ENCODE results near the gene MYO10.
A peak's percentile ranks its signal among the peaks of the same experiment; 100 is the strongest.

Gene MYO10

DNA sequence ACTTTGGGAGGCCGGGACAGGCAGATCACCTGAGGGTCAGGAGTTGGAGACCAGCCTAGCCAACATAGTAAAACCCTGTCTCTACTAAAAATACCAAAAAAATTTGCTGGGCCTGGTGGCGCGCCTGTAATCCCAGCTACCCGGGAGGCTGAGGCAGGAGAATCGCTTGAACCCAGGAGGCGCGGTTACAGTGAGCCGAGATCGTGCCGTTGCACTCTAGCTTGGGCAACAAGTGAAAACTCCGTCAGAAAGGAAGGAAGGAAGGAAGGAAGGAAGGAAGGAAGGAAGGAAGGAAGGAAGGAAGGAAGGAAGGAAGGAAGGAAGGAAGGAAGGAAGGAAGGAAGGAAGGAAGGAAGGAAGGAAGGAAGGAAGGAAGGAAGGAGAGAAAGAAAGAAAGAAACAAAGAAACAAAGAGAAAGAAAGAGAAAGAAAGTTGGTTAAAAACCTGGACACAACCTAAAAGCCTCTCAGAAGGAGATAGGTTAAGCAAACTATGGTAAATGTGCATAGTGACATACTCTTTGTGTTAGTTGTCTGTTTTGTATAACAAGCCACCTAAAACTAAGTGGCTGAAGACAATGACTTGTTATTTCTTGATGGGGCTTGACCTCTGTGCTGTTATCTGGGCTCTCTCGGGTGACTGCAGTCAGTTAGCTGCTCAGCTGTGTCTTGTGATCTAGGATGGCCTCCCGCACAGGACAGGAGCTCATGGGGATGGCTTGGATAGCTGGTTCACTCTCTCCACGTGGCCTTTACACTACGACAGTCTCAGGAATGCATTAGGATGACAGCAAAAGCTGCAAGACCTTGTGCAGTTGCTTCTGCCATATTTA, 8.0 kb upstream of the MYO10 start:
- TF ChIP-seq, protein P1, sequence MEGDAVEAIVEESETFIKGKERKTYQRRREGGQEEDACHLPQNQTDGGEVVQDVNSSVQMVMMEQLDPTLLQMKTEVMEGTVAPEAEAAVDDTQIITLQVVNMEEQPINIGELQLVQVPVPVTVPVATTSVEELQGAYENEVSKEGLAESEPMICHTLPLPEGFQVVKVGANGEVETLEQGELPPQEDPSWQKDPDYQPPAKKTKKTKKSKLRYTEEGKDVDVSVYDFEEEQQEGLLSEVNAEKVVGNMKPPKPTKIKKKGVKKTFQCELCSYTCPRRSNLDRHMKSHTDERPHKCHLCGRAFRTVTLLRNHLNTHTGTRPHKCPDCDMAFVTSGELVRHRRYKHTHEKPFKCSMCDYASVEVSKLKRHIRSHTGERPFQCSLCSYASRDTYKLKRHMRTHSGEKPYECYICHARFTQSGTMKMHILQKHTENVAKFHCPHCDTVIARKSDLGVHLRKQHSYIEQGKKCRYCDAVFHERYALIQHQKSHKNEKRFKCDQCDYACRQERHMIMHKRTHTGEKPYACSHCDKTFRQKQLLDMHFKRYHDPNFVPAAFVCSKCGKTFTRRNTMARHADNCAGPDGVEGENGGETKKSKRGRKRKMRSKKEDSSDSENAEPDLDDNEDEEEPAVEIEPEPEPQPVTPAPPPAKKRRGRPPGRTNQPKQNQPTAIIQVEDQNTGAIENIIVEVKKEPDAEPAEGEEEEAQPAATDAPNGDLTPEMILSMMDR (conservative IDR thresholded peaks at IDR 0.05), result no peak
- no peak for TF ChIP-seq ZFX (IDR thresholded peaks at IDR 0.05)
- no peak overlapping the region for H3K27ac ChIP-seq

DNA sequence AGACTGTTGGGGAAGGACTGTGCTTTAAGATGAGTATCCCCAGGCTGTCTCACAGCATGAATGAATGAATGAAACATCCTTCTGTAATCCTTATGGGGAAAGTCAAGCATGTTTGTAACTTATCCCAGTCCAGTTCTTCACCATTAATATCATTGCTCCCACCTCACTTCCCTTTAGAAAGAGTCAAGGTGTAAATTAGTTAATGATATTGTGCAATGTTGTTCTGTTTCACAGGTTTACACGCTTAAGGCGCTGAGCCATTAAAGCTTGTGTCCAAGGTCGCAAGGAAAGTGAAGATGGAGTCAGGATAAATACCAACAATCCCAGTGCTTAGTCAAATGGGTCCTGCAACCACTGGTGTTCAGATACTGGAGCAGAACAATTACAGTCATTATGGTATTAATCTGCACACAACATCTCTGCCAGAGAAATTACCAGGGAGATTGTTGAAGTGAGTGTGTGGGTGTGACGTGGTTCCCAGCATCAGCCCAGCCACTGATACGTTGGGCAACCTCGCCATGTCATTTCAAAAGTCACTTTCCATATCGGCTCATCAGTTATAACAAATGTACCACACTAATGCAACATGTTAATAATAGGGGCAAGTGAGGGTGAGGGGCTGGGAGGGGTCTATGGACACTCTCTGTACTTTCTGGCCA, 1.5 kb upstream of the MYO10 start:
- TF ChIP-seq, protein P1 (conservative IDR thresholded peaks at IDR 0.05), result no peak
- no peak for TF ChIP-seq ZFX (IDR thresholded peaks at IDR 0.05)
- H3K27ac ChIP-seq, result peak overlapping the region; percentile 96

DNA sequence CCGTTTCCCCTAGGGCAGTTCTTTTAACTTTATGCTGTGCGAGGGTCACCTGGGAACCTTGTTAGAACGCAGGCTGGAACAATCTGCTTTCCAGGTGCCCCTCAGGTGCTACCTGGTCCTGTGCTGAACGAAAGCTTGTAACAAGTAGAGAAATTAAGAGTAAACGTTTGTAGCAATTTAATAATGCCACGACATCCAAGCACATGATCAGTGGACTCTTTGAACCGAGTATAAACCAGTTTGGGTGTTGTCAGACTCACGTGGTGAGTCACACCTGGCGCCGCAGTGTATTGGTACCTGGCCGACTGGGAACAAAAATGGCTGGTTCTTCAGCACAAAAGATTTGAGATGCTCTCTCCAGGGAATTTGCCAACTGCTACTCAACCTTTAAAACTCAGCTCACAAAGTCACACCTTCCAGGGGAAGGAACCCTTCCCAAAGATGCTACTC, 926 bp upstream of the MYO10 start:
- TF ChIP-seq, protein P1 (conservative IDR thresholded peaks at IDR 0.05), result no peak
- no peak for TF ChIP-seq ZFX (IDR thresholded peaks at IDR 0.05)
- H3K27ac ChIP-seq, result peak overlapping the region; percentile 96

DNA sequence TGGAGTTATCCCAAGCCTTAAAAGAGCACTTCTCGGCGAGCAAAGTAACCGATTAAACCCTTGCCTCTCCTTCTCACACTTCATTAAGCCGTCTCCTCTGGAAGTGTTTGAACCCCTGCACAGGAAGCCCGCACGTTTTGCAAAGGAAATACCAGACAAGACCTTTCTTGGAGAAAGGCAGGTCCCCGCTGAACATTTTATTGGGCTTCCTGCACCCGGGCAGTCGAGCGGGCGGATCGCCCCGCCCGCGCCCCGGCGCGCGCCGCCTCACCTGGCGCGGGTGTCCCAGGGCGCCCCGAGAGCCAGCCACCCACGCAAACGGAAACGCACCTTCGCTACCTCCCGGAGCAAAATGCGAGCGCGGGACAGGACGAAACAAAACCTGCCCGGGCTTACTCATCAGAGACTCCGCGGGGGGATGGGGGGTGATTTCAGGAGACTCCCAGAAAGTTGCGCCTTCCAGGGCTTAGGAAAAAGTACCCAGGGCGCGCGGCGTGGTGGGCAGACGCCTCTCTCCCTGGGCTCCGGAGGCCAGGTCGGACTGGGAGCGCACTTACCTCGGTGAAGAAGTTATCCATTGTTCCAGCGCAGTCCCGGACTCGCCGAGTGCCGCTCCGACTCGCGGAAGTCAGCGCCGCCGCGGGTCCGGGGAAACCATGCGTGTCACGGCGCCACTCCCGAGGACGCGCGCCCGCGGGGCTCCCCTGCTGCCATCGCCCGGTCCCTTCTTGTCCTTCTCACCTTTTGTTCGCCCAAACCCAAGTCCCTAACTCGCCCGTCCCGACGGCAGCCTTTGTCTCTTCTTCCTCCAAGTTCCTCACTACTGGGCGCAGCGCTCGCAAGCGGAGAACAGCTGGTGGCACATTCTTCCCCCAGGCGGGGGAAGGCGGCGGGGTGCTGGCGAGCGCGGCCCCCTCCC, 598 bp downstream of the MYO10 start:
- H3K27ac ChIP-seq, result peak overlapping the region; percentile 96
- TF ChIP-seq ZFX (IDR thresholded peaks at IDR 0.05), result no peak
- TF ChIP-seq, protein P1 (conservative IDR thresholded peaks at IDR 0.05), result peak; percentile 16

DNA sequence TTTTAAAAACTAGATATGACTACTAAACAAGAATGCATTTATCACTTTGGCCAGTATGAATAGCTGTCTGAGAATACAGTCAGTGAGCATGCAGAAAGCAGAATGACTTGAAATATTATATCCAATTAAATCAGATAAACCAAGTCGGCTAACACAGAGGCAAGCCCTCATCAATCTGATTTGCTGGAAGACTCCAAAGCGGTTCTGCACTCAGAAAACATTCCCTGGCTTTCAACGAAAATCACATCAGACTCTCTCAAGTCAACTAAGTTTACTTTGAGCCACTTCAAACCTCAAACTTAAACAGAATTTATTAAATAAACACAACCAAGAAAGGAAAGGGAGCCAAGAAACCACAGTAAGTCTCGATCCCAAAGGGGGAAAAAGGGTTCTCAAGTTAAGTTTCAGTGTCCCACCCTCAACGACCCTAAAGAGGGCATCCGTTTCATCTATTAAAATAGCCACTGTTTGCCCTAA, 1.4 kb downstream of the MYO10 start:
- no peak for TF ChIP-seq ZFX (IDR thresholded peaks at IDR 0.05)
- TF ChIP-seq, protein P1 (conservative IDR thresholded peaks at IDR 0.05), result no peak
- H3K27ac ChIP-seq, result peak overlapping the region; percentile 96; the same call in 1 of the 2 replicates

DNA sequence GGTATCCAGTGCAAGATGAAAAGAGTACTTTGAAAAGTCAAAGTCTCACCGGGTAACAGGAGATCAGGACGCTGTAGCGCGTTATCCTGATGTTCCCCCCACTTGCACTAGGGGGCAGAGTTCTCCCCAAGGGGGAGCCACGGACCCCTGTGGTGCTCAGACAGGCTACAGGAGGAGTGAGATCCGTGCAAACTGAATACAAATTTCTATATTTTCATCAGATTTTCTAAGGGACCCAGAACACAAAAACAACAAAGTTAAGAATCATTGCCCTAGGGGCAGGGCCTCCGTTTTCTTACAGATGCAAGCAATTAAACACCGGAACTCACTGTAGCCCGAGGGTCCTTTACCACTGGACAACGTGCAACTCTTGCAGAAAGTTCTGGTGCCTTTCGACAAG, 2.0 kb downstream of the MYO10 start:
- no peak overlapping the region for H3K27ac ChIP-seq
- TF ChIP-seq, protein P1 (conservative IDR thresholded peaks at IDR 0.05), result peak; percentile 81
- no peak for TF ChIP-seq ZFX (IDR thresholded peaks at IDR 0.05)

Data from C4-2B (cell line).